Upper lobe of left lung (tissue), 6 donors: ENCODE results near the gene SLC44A2. TPM values are rescaled to one million over a fixed set of nuclear protein-coding genes. Genes with fewer than 3 reads are reported as not detected.

Source experiments
- ATAC-seq, 2 donors: fragments of 200-7000 bp; cut with Tn5 transposase; one replicate each; pipeline ENCODE4 v1.9.1; 2022; ENCODE audit warnings: mild to moderate bottlenecking in 2 of 2, moderate library complexity in 2 of 2; ENCODE audit not compliant: low FRiP score in 2 of 2
- DNase-seq, 2 donors: peaks; one replicate each; pipeline ENCODE4 v3.0.0-alpha.2; 2019 to 2020
- H3K27ac ChIP-seq, 4 donors: fragments of 200-600 bp; sonication (generic); one replicate each; pipeline ENCODE4 v1.5.1; 2016 to 2019
- H3K27me3 ChIP-seq, 4 donors: fragments of 200-600 bp; sonication (generic); one replicate each; pipeline ENCODE4 v1.5.1; 2017 to 2019
- H3K36me3 ChIP-seq, 4 donors: fragments of 200-600 bp; sonication (generic); one replicate each; pipeline ENCODE4 v1.5.1; 2016 to 2019
- H3K4me1 ChIP-seq, 4 donors: fragments of 200-600 bp; sonication (generic); one replicate each; pipeline ENCODE4 v1.5.1; 2018 to 2019
- H3K4me3 ChIP-seq, 4 donors: fragments of 200-600 bp; sonication (generic); one replicate each; pipeline ENCODE4 v1.5.1; 2017 to 2019; ENCODE audit warnings: mild to moderate bottlenecking in 2 of 4, moderate library complexity in 1 of 4
- H3K9me3 ChIP-seq, 4 donors: fragments of 200-600 bp; sonication (generic); one replicate each; pipeline ENCODE4 v1.5.1; 2018 to 2019
- EP300 ChIP-seq, 4 donors: sonication (generic); formaldehyde crosslinking; IDR thresholded peaks; one replicate each; pipeline ENCODE4 v1.5.1; 2017; ENCODE audit warnings: antibody characterized with exemption in 4 of 4, control low read depth in 2 of 4
- POLR2A ChIP-seq, 4 donors: fragments of 450-650 bp; IDR thresholded peaks; one replicate each; pipeline ENCODE4 v1.5.1; 2016 to 2017; ENCODE audit warnings: antibody characterized with exemption in 4 of 4, mild to moderate bottlenecking in 2 of 4
- POLR2AphosphoS5 ChIP-seq, 2 donors: sonication (generic); formaldehyde crosslinking; IDR thresholded peaks; one replicate each; pipeline ENCODE4 v1.5.1; 2017; ENCODE audit warnings: antibody characterized with exemption in 2 of 2
- WGBS, 2 donors: methylation state at CpG; one replicate each; pipeline ENCODE4 v1.1.5; 2017 to 2018; 5-methylcytosine and 5-hydroxymethylcytosine counted together
- total RNA-seq, 6 donors: library from RNA; depleted of rRNA in 4 of 6; stranded (reverse); fragments of >200 nt in 4 of 6; gene quantifications; one replicate each; pipeline versions ENCODE4 v1.1.0 to v1.2.1, GENCODE V29; 2016 to 2021
- TF ChIP-seq, protein P1 (sequence below), 6 experiments: fragments of 450-650 bp in 4 of 6; fragments of 200-600 bp in 2 of 6; sonication (generic) in 2 of 6; IDR thresholded peaks; one replicate each; pipeline ENCODE4 v1.5.1; 2016 to 2019; ENCODE audit warnings: antibody characterized with exemption in 6 of 6
- donor health status: DM: no; HTN: no; CAD: no; lungs with moderate emphysema.
- donor health status: DM: no; HTN: yes; CAD: no; lungs with severe emphysema.

The SLC44A2 gene
- total RNA-seq, 6 donors from 2014 or later: 117 to 333 (median 197) TPM

DNA sequence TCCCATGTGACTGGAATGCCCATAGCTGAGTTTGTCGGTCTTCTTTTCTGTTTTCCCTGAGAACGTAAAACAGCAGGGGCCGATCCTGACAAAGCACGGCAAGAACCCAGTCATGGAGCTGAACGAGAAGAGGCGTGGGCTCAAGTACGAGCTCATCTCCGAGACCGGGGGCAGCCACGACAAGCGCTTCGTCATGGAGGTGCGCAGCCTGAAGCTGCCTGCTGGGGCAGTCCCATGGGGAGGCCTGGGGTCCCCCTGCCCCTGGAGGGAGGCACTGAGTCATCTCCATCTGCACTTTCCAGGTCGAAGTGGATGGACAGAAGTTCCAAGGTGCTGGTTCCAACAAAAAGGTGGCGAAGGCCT is 57.7 kb downstream of the SLC44A2 start:
- Histone ChIP-seq H3K9me3 (no peaks in the 10 kb centered on the region), H3K27ac (no peak overlapping the region), H3K4me3 (no peak overlapping the region), H3K36me3 (peaks cover 75 to 100% (median 96%) of the 10 kb centered on the region in 4 donors), H3K27me3 (no peaks in the 10 kb centered on the region), H3K4me1 (no peaks in the 10 kb centered on the region)
- TF ChIP-seq, protein P1, sequence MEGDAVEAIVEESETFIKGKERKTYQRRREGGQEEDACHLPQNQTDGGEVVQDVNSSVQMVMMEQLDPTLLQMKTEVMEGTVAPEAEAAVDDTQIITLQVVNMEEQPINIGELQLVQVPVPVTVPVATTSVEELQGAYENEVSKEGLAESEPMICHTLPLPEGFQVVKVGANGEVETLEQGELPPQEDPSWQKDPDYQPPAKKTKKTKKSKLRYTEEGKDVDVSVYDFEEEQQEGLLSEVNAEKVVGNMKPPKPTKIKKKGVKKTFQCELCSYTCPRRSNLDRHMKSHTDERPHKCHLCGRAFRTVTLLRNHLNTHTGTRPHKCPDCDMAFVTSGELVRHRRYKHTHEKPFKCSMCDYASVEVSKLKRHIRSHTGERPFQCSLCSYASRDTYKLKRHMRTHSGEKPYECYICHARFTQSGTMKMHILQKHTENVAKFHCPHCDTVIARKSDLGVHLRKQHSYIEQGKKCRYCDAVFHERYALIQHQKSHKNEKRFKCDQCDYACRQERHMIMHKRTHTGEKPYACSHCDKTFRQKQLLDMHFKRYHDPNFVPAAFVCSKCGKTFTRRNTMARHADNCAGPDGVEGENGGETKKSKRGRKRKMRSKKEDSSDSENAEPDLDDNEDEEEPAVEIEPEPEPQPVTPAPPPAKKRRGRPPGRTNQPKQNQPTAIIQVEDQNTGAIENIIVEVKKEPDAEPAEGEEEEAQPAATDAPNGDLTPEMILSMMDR (IDR thresholded peaks at IDR 0.05): no peak
- TF ChIP-seq EP300 (IDR thresholded peaks at IDR 0.05) (no peak), POLR2AphosphoS5 (IDR thresholded peaks at IDR 0.05) (no peak), POLR2A (IDR thresholded peaks at IDR 0.05) (no peak)
- ATAC-seq: no peak
- 94 to 96% methylated on average over 12 to 15 of the region's 15 CpGs for WGBS, 2 donors
- DNase-seq: no peak

DNA sequence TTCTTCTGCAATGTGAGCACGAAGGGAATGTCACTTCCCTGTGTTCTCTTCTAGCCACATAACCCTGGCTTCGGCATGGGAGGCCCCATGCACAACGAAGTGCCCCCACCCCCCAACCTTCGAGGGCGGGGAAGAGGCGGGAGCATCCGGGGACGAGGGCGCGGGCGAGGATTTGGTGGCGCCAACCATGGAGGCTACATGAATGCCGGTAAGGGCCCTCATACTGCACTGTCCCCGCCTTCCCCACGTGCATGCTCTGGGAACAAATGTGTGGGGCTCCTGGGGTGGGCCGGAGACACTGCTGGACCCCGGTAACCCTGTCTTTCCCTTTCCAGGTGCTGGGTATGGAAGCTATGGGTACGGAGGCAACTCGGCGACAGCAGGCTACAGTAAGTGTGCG is 58.2 kb downstream of the SLC44A2 start:
- Histone ChIP-seq H3K27me3 (no peaks in the 10 kb centered on the region), H3K9me3 (no peaks in the 10 kb centered on the region), H3K27ac (no peak overlapping the region), H3K36me3 (peaks cover 71 to 100% (median 96%) of the 10 kb centered on the region in 4 donors), H3K4me1 (no peaks in the 10 kb centered on the region), H3K4me3 (no peak overlapping the region)
- DNase-seq: no peak
- TF ChIP-seq, protein P1 (IDR thresholded peaks at IDR 0.05): no peak
- TF ChIP-seq POLR2A (IDR thresholded peaks at IDR 0.05): no peak
- no peak for ATAC-seq
- WGBS, 2 donors: 90 to 96% methylated on average over 20 to 21 of the region's 21 CpGs

DNA sequence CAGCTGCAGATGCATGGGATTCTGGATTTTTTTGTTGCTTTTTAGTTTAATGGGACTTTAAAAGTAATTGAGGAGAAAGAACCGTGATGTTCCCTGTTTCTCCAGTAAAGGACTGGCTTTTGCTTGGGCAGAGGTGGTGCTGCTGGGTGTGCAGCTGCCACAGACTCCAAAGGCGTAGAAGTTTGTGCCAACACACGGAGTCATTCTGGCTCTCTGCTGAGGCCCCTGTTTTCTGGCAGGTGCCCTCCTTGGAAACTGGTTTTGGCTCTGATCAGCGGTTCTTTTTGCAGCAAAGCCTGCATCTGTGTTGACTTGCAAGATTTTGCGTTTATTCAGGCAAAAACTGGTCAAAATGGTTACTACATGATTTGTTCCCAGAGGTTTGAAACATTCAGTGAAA is 59.9 kb downstream of the SLC44A2 start:
- WGBS, 2 donors: 92% methylated on average over 5 of the region's 5 CpGs
- no peak for TF ChIP-seq POLR2AphosphoS5 (IDR thresholded peaks at IDR 0.05)
- TF ChIP-seq POLR2A (IDR thresholded peaks at IDR 0.05): no peak
- TF ChIP-seq, protein P1 (IDR thresholded peaks at IDR 0.05): no peak
- no peak for TF ChIP-seq EP300 (IDR thresholded peaks at IDR 0.05)
- H3K36me3 ChIP-seq: peaks cover 63 to 100% (median 97%) of the 10 kb centered on the region in 4 donors

DNA sequence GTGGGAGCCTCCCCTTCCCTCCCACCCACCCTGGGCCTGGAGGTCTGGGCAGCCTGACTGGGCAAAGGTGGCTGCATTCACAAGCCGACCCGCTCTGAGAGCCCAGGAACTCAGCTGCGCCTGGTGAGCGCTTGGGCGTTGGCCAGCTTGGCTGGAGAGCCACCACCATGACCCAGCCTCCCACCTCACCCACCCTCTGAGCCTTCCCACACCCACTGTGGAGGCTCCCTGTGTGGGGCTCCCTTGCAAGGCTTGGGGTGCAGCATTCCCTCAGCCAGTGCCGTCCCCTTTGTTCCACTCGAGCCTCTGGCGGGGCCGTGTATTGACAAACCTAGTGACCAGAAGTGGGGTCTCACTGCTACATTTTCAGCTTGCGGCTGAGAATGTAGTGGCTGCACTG is 60.8 kb downstream of the SLC44A2 start:
- WGBS, 2 donors: 88 to 95% methylated on average over 5 to 8 of the region's 10 CpGs

More for the DNA sequence above, 59.9 kb downstream of the SLC44A2 start:
- Histone ChIP-seq H3K27ac (no peak overlapping the region), H3K9me3 (no peaks in the 10 kb centered on the region), H3K27me3 (no peaks in the 10 kb centered on the region), H3K4me1 (peaks cover 0 to 3% (median 0%) of the 10 kb centered on the region in 4 donors), H3K4me3 (no peak overlapping the region)
- ATAC-seq (no peak), DNase-seq (no peak)

More for the DNA sequence above, 60.8 kb downstream of the SLC44A2 start:
- TF ChIP-seq EP300 (IDR thresholded peaks at IDR 0.05) (no peak), POLR2A (IDR thresholded peaks at IDR 0.05) (no peak), POLR2AphosphoS5 (IDR thresholded peaks at IDR 0.05) (no peak)
- TF ChIP-seq, protein P1 (IDR thresholded peaks at IDR 0.05): no peak
- Histone ChIP-seq H3K27ac (no peak overlapping the region), H3K4me3 (no peak overlapping the region), H3K36me3 (peaks cover 53 to 100% (median 97%) of the 10 kb centered on the region in 4 donors), H3K9me3 (no peaks in the 10 kb centered on the region), H3K27me3 (no peaks in the 10 kb centered on the region), H3K4me1 (peaks cover 0 to 3% (median 0%) of the 10 kb centered on the region in 4 donors)
- ATAC-seq (no peak), DNase-seq (no peak)
